T-helper 1 cell (primary cell): ENCODE results near the gene CCNY.
"Not testable (repeated sequence)": the region's sequence is repeated elsewhere in the genome, so short reads cannot be mapped to it uniquely, and the experiment has no call there.

Experiments used
- DNase-seq, 5 donors: peaks; one replicate each; pipeline ENCODE4 v3.0.0-alpha.2; 2012 to 2020

Gene CCNY

DNA sequence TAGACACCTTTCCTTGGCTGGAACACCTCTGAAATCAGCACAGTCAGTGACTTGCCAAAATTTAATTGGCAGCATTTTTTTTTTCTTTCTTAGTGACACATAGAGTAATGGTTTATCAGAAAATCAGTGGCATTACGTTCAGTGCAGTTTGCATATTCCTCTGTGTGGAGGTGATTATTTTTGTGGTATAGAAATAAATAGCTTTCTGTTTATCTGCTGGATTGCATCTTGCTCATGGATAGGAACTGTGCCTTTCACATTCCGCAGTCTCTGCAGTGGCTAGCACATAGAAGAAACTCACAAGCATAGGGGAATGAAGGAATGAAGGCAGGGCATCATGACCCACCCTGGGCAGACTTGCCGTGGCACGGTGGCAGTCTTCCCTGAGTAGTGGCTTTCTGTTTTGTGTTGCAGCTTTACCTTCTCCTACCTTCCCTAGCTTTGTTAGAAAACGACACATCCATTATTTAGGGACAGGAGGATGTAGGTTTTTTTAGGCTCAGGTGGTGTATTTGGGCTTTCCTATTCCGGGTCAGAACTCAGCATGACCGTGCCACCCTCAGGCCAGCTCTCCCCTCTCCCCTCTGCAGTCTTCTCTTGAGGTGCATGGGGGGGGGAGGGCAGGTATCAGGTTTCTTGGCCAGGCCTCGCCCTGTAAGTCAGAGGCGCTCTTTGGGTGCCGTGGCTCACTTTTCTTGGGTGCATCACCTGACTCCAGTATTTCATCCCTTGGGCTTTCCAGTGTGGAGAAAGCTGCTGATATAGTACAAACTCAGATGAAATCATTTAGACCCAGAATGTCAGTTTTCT, 156.3 kb downstream of the CCNY start:
- no peak for DNase-seq

DNA sequence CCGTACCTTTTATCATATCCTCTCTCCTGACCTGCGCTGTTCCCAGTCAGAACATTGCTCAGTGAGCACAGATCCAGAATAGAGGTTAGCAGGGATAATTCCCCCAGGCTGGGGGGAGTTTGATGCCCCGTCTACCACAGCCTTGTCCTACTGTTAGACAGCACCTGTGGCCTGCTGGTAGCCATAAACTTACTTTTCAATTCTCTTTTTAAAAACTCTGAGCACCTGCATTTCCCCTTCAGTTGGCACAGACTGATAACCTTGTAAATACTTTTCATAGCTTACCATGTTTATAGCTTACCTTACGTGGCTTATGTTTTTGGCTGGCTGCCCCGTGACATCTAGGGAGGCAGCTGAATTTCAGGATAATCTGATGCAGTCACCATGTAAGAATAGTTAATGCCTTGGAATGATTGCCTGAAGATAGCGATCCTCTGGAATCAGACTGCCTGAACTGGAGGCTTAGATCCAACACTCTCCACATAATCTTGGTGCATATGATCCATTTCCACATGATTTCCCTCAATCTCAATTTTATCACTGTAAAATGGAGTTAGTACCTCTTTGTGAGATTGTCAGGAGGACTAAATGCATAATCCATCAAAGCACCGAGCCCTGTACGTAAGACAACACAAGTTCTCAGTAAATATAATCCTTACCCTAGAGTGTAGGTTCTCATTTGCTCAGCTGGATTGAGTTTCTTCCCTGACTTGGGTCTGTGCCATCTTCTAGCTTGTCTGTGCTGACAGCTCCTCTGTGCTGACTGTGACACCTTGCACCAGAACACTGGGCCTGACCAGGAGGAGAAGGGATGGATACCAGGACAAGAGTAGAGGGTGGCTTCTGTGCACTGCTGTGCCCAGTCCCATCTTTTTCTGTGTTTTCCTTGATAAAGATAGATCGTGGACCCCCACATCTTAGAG, 157.1 kb downstream of the CCNY start:
- DNase-seq: no peak

DNA sequence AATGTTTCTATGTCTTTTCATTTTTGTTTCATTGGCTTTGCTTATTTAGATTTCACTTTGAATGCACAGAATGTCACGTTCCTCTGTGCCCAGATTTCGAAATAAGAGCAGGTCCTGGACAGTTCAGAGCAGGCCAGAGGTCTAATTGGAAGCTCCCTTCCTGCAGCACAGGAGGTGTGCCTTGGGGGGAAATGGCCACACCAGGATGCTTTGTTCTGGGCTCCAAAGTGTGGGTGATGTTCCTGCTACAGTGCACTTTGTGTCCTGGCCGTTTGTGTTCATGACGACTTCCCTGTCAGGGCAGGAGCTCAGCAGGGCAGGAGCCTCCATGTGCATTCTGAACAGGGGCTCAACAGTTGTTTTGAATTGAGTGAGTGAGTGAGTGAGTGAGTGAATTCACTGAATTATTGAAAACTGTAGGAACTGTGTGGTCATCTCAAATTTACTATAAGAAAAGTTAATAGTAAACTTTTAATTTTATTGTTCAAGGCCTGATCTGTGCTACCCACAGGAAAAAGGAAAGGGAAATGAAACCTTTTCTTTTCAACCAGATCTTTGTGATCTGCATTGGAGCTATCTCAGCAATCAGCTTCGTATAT, 159.3 kb downstream of the CCNY start:
- no peak for DNase-seq

DNA sequence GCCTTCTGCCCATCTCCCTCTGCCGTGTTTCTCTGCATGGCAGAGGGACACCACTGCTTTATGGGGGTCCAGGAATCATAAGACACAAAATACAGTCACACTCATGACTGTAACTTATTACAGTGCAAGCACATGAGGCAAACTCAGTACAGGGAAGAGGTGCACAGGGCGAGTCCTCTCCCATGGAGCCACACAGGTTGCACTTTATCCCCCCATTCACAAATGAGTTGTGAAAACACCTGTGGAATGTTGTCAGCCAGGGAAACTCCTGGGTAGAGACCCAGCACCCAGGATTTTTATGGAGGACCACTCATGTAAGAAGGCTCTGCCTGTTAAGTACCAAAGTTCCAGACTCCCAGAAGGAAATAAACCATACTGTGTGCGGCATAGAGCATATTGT, 161.6 kb downstream of the CCNY start:
- no peak for DNase-seq

DNA sequence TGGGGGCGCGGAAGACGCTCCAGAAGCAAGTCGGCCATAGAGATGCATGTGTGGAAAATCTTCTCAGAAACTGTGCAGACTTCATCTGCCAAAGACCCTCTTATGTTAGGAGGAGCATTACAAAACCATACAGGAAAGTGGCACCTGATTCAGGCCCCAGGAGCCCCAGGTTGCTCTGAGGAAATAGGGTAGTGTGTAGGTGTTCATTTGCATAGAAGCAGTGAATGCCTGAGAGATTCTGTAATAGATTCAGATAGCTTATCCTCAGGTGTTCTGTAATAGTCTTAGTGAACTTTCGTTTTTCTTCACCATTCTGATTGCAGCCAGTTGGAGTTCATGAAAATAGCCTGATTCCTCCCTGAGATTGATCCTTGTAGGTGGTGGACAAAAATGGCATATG, 162.4 kb downstream of the CCNY start:
- DNase-seq: no peak

DNA sequence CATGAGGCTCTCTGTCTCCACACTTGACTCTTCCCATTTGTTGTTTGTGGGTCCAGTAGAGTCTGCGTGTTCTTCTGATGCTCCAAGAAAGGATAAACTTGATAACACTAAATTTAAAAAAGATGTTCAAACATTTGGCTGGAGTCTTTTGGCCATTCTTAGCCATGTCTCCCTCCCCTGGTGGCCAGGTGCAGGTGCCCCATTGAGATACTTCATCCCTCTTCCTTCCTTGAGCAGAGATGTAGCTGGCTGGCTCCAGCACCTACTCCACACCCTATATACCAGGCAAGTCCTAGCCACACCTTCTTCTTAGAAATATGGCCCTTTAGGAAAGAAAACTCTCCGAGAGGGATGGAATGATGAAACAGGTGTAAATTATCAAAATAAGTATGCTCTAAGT, 165.6 kb downstream of the CCNY start:
- DNase-seq: no peak

DNA sequence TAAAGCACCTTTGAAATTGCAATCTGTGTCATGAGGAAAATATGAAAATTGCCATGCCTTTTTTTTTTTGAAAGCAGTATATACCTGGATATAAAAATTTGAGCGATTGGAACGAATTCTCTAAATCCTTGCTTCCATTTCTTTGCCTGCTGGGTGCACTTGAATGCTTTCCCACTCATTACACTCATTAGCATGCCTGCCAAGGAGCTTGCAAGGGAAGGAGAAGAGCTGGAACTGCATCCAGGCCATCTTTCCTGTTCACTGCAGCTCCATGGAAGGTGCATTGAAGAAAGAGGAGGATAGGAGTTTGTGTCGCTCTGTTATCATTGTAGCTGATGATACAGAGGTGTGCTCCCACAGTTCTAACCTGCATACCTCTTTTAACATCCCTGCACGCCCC, 166.4 kb downstream of the CCNY start:
- DNase-seq: no peak

DNA sequence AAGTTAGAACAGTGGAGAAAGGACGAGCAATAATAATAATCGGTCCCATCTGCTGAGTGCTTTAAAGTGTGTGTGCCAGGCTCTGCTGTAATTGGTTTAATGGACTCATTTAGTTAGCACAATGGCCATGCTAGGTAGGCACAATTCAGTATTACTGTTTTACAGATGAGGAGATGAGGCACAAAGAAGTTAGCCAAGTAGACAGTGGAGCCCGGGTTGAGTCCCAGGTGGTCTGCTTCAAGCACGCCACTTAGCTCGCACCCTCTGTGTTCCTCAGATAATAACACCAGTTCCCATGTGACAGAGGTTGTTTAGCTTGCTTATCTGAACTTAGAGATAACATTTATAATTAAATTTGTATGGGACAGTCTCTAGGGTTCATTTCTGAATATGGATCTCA, 167.3 kb downstream of the CCNY start:
- no peak for DNase-seq

DNA sequence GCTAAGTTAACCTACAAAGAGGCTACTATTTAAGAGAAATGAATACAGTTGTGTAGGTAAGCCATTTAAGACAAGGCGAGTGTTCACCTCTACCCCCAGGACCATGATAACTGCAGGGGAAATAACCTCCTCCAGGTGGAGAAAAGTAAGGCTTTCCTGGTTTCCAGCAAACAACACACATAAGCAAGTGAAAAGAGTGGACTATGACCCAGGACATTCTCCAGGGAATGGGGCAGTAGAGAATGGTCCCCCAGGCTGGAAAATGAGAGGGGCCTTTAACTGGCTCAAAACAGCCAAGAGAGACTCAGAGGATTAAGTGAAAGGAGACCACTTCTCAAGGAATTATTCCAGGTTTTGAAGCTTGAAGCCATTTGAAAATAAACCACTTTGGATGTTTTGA, 167.8 kb downstream of the CCNY start:
- DNase-seq: no peak

DNA sequence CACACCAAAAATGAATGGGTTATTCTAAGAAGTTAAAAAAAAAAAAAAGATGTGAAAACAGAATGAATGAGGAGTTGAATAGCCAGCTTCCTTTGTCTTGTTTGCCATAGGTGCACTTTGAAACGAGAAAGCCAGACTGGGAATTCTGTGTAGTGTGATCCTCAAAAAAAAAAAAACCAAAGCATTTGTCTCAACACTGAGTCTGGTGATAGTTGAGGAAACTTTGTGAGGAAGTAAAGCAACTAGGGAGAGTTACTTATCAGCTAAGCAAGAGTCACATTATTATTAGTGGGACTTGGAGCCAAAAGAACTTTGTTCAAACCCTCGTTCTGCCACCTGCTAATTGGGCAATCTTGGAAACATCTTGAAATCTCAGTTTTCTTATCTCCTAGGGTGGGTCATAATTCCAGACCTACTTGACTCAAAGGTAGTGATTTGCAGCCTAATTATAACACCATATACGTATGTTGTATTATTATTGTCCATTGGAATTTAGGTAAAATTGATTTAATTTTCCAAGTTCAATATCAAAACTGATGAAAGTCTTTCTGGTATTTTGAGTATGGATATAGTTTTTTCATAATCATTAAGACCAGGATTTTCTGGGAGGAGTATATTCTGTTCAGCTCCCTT, 169.0 kb downstream of the CCNY start:
- no peak for DNase-seq

DNA sequence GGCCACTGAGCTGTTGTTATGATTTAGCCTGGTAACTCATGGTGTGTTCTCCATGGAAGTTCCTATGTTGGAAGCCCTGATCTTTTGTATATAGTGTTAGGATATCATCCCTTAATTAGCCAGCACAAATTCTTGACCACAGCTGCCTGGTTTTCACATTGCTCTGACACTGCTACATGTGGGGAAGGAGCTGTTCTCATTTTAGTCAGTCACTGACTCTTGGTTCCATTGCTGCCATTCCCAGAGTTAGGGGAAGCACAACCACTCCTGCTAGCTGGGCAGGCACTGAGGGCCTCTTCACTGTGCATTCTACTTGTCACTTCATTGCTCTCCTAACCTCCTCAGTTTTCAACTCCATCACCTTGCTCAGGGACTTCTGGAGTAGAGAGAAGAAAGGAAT, 170.4 kb downstream of the CCNY start:
- no peak for DNase-seq

DNA sequence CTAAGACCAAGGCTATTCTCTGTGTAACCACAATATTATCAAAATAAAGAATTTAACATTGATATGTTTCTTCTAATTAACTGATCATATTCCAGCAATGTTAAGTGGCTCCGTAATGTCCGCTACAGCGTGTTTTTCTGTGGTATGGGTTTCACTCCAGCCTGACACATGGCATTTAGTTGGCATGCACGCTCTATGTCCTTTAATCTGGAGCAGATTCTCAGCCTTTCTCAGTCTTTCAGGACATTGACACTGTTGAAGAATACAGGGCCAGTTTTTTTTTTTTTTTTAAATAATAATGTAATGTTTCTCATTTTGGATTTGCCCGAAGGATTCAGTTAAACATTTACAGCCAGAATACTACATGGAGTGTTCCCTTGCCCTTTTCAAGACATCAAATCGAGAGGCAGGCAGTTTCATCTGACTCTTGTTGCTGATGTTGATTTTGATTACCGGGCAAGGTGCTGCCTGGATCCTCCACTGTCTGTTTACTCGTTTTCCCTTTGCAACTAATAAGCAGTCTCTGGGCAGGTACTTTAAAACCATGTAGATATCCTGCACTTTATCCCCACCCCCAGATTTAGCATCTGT, 171.3 kb downstream of the CCNY start:
- no peak for DNase-seq

DNA sequence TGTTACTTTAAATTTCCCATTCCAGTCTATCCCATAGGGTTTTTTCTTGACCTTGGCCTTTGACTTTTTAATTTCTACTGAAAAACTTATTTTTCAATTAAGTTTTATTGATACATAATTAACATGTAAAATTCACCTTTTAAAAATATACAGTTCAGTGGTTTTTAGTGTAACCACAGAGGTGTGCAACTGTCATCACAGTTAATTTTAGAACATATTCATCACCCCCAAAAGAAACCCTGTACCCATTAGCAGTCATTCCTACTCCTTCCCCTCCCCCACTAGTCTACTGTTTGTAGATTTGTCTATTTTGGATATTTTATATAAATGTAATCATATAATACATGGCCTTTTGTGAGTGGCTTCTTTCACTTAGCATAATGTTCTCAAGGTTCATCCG, 172.3 kb downstream of the CCNY start:
- DNase-seq: no peak

DNA sequence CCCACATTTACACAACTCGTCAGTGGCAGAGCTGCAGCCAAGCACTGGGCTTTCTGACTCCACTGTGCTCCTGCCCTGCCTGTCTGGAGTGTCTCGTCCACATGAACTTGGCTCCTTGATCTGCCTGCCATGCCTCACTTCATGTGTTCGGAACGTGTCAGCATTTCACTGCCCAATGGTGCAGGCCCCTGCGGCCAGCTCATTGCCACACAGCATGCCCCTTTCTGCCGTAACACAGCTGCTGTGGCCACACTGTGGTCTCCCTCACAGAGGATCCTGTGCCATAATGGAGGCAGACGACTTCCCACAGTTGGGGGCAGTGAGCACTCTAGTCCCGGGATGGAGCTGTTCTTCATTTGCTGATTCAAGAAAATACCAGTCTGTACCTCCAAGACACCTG, 174.6 kb downstream of the CCNY start:
- DNase-seq: no peak

DNA sequence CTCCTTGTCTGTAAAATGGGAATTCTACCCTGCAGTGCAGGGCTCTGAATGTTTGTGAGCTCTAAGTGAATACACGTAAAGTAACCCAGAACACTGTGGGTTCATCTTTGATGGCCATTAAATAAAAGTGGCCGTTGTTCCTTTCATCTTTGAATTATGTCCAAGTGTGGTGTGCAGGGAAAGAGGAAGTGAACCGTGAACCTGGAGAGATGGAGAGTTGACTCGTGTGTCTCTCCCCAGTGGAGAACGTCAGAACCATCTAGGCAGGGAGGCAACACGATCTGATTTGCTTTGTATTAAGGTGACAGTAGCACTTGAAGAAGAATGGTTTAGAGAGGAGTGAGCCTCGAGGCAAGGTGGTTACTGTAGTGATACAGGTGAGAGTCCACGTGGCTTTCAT, 175.3 kb downstream of the CCNY start:
- no peak for DNase-seq

DNA sequence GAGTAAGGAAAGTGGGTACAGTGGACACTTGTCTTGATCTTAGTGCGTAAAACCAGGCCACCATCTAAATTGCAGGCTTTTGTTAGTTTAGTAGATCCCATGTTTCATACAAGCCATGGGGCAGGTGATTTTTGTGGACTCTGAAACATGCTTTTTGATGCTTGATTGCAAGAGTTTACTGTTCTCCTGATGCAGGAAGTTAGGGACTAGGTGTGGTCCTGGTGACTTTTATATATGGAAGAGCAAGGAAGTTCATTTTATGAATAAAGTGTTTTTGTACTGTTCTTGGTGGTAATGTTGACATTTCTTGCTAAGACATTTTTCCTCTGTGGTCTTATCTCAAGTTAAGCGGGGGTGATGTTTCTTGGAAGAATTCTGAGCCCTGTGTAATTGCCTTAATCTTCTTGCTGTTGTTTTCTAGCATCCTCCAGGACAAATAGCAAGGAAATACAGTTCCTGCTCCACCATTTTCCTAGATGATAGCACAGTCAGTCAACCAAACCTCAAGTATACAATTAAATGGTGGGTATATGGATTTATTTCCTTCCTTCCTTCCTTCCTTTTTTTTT, 179.9 kb downstream of the CCNY start:
- no peak for DNase-seq

DNA sequence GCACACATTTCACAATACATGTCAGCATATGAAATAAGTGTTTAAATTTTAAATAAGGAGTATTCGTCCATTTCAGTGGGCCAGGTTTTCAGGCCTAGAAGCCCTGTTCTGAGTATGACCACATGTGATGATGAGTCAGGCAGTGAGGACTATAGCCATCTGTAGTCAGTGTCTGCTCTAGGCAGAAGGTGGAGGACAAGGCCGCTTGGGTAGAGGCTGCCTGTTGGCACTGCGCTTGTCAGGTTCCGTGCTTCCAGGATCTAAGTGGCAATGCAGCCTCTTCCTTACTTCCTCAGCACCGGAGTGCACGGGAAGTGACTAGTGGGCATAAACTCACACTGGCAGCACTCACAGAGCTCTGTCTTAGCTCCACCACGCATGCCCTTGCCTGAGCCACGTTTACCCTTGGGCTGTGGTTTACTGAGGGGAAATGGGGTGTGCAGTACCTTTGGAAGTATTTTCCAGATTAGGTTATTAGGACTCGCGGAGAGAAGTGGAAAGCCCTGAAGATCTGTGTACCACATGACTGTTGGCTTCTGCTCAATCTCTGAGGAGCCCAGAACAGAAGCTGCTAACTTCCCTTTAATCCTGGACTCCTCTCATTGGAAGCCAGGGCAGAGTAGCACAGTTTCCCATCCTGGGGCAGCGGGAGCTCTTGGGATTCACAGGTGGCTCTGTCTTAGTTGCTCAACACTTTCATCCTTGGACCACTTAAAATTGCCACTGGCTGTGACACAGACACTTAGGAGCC, 181.3 kb downstream of the CCNY start:
- DNase-seq: no peak

DNA sequence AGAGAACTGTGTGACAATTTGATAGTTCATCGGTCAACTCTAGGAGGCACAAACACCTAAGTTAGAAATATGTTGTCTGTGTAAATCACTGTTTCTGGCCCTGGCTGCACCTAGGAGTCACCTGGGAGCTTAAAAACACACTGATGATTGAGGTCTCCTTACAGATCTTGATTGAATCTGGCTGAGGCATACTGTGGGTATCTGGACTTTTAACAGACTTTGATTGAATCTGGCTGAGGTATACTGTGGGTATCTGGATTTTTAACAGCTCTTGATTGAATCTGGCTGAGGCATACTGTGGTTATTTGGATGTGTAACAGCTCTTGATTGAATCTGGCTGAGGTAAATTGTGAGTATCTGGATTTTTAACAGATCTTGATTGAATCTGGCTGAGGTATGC, 181.9 kb downstream of the CCNY start:
- DNase-seq: not testable (repeated sequence)

DNA sequence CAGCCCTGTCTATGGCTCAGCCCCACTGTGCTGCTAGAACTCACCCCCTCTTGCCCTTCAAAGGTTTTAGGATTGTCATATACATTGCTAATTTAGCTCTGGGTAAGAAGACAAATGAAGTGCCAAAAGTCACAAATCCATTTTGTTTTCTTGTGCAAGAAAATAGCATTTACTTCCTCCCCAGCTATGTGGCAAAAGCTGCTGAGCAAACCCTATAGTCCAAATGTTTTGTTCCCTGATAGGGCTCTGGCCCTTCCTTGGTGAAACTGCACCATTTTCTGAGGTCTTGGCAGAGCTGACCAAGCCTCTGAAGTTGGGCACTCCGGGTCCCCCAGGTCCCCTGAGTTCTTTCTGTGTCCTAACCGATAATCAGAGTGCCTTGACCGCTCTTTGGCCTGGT, 184.7 kb downstream of the CCNY start:
- no peak for DNase-seq

DNA sequence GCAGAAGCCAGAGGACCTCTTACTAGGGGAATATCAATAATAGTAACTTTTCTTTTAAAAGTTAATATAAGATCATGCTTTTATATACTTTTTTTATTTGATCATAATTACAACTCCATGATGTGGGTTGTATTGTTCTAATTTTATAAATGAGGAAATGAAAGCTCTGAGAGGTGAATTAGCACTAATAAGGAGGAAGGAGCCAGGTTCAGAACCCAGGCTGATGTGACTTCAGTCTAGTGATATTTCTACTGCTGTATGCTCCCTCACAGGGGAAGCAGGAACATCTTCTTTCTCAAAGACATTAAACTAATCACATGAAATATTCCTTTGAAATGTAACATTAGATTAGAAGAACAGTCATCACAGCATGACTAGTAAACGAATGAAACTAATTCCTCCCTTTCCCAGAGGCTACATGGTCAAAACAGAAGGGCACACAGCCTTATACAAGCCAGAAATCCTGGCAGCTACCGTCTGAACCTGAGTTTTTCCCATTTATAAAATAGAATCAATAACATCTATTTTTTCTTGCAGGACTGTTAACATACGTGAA, 187.4 kb downstream of the CCNY start:
- no peak for DNase-seq

DNA sequence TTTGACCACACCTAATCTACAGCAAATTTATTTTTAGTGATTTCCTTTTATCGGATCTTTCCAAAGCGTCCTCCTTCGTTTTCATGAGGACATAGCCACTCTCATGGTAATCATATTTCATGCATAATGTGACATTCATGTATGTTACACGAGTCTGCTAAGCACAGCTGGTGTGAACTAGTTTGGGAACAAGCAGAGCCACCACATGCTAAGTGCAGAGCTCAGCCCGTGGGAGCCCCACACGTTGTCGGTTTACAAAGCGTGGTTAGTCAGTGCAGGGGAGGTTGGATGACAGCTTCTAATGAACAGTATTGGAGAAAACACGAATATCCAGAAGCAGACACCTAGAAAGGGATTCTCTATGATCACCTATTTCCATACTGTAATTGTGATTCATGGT, 190.4 kb downstream of the CCNY start:
- no peak for DNase-seq
